HAP-1 (cell line): ENCODE results near the gene ZNHIT1.

Source experiments
- DNase-seq, 2 experiments: peaks; one replicate each; pipeline ENCODE4 v3.0.0-alpha.2; 2016 to 2020; ENCODE audit warnings: low spot score in 2 of 2
- H3K27me3 ChIP-seq: fragments of 250-450 bp; sonication (Bioruptor Pico); 2 replicates; pipeline ENCODE4 v1.5.1; 2020; ENCODE audit warnings: low read depth, mild to moderate bottlenecking, moderate library complexity
- H3K36me3 ChIP-seq: fragments of 250-450 bp; sonication (Bioruptor Pico); replicated peaks from 2 replicates; pipeline ENCODE4 v1.5.1; 2020; ENCODE audit warnings: mild to moderate bottlenecking
- H3K4me1 ChIP-seq: fragments of 250-450 bp; sonication (Bioruptor Pico); 2 replicates; pipeline ENCODE4 v1.5.1; 2020; ENCODE audit warnings: mild to moderate bottlenecking
- H3K4me3 ChIP-seq: fragments of 250-450 bp; sonication (Bioruptor Pico); 2 replicates; pipeline ENCODE4 v1.5.1; 2020; ENCODE audit warnings: mild to moderate bottlenecking, moderate library complexity
- H3K9me3 ChIP-seq: fragments of 250-450 bp; sonication (Bioruptor Pico); 2 replicates; pipeline ENCODE4 v1.5.1; 2020; ENCODE audit warnings: mild to moderate bottlenecking, moderate library complexity
- in situ Hi-C: fragments of 300-500 bp; cut with MboI; formaldehyde crosslinking; loops from 3 replicates; pipeline ENCODE4 v1.14.3; 2020; ENCODE audit warnings: low sequenced_read_pairs, inconsistent platforms, mixed read lengths

ZNHIT1 gene

GRCh38 chr7:101218236-101219125 is 516 bp downstream of the ZNHIT1 start:
- in situ Hi-C loops: no loop called here
- DNase-seq: no peak

GRCh38 chr7:101220295-101220694 is 2.3 kb downstream of the ZNHIT1 start:
- peaks cover 16% of the 10 kb centered on the region for H3K36me3 ChIP-seq
- peaks cover 8% of the 10 kb centered on the region for H3K4me1 ChIP-seq
- DNase-seq: no peak
- no peaks in the 10 kb centered on the region for H3K27me3 ChIP-seq
- no peak overlapping the region for H3K4me3 ChIP-seq
- in situ Hi-C loops: no loop called here
- H3K9me3 ChIP-seq: no peaks in the 10 kb centered on the region

More at GRCh38 chr7:101218236-101219125, 516 bp downstream of the ZNHIT1 start:
- peak overlapping the region; percentile 56 for H3K4me3 ChIP-seq
- H3K36me3 ChIP-seq: peaks cover 24% of the 10 kb centered on the region
- H3K4me1 ChIP-seq: peaks cover 8% of the 10 kb centered on the region
- H3K27me3 ChIP-seq: no peaks in the 10 kb centered on the region
- H3K9me3 ChIP-seq: no peaks in the 10 kb centered on the region

GRCh38 chr7:101222275-101222830 is 4.4 kb downstream of the ZNHIT1 start:
- no peaks in the 10 kb centered on the region for H3K27me3 ChIP-seq
- DNase-seq: no peak
- in situ Hi-C loops: no loop called here
- no peaks in the 10 kb centered on the region for H3K4me1 ChIP-seq
- no peaks in the 10 kb centered on the region for H3K9me3 ChIP-seq
- H3K36me3 ChIP-seq: peaks cover 16% of the 10 kb centered on the region
- H3K4me3 ChIP-seq: no peak overlapping the region

GRCh38 chr7:101223528-101223927 is 5.6 kb downstream of the ZNHIT1 start:
- no peak for DNase-seq
- Histone ChIP-seq H3K4me3 (no peak overlapping the region), H3K27me3 (no peaks in the 10 kb centered on the region), H3K4me1 (no peaks in the 10 kb centered on the region), H3K36me3 (peaks cover 16% of the 10 kb centered on the region), H3K9me3 (no peaks in the 10 kb centered on the region)
- in situ Hi-C loops: no loop called here

- Histone ChIP-seq H3K9me3 (no peaks in the 10 kb centered on the region), H3K27me3 (no peaks in the 10 kb centered on the region), H3K36me3 (peaks cover 16% of the 10 kb centered on the region), H3K4me3 (no peak overlapping the region), H3K4me1 (no peaks in the 10 kb centered on the region)
- DNase-seq: no peak
- in situ Hi-C loops: no loop called here
Observed at GRCh38 chr7:101225650-101226049, 7.7 kb downstream of the ZNHIT1 start.

- in situ Hi-C loops: no loop called here
- H3K4me3 ChIP-seq: no peak overlapping the region
- no peaks in the 10 kb centered on the region for H3K4me1 ChIP-seq
- DNase-seq: no peak
- H3K9me3 ChIP-seq: no peaks in the 10 kb centered on the region
- H3K36me3 ChIP-seq: peaks cover 16% of the 10 kb centered on the region
- H3K27me3 ChIP-seq: no peaks in the 10 kb centered on the region
Observed at GRCh38 chr7:101226721-101227120, 8.8 kb downstream of the ZNHIT1 start.

- in situ Hi-C loops: no loop called here
- H3K4me1 ChIP-seq: no peaks in the 10 kb centered on the region
- H3K9me3 ChIP-seq: no peaks in the 10 kb centered on the region
- no peak overlapping the region for H3K4me3 ChIP-seq
- H3K27me3 ChIP-seq: no peaks in the 10 kb centered on the region
- DNase-seq: no peak
- H3K36me3 ChIP-seq: no peaks in the 10 kb centered on the region; the same call in 1 of the 2 replicates
Observed at GRCh38 chr7:101231644-101232043, 13.7 kb downstream of the ZNHIT1 start.

- no peaks in the 10 kb centered on the region; the same call in 1 of the 2 replicates for H3K36me3 ChIP-seq
- no peaks in the 10 kb centered on the region for H3K27me3 ChIP-seq
- no peaks in the 10 kb centered on the region for H3K9me3 ChIP-seq
- no peak for DNase-seq
- in situ Hi-C loops: no loop called here
- H3K4me1 ChIP-seq: no peaks in the 10 kb centered on the region
- no peak overlapping the region for H3K4me3 ChIP-seq
Observed at GRCh38 chr7:101232141-101232850, 14.3 kb downstream of the ZNHIT1 start.

- H3K4me1 ChIP-seq: no peaks in the 10 kb centered on the region
- H3K9me3 ChIP-seq: no peaks in the 10 kb centered on the region
- DNase-seq: no peak
- no peak overlapping the region for H3K4me3 ChIP-seq
- no peaks in the 10 kb centered on the region for H3K27me3 ChIP-seq
- peaks cover 9% of the 10 kb centered on the region for H3K36me3 ChIP-seq
- in situ Hi-C loops: no loop called here
Observed at GRCh38 chr7:101233907-101234547, 16.1 kb downstream of the ZNHIT1 start.

- Histone ChIP-seq H3K4me3 (no peak overlapping the region), H3K27me3 (no peaks in the 10 kb centered on the region), H3K36me3 (peaks cover 14% of the 10 kb centered on the region), H3K9me3 (no peaks in the 10 kb centered on the region), H3K4me1 (no peaks in the 10 kb centered on the region)
- no peak for DNase-seq
- in situ Hi-C loops: no loop called here
Observed at GRCh38 chr7:101234636-101235035, 16.7 kb downstream of the ZNHIT1 start.

GRCh38 chr7:101235050-101235449 is 17.1 kb downstream of the ZNHIT1 start:
- H3K9me3 ChIP-seq: no peaks in the 10 kb centered on the region
- no peak overlapping the region for H3K4me3 ChIP-seq
- peak in 1 of 2 experiments; percentile 57 for DNase-seq
- H3K4me1 ChIP-seq: no peaks in the 10 kb centered on the region
- no peaks in the 10 kb centered on the region for H3K27me3 ChIP-seq
- in situ Hi-C loops: no loop called here
- H3K36me3 ChIP-seq: peaks cover 18% of the 10 kb centered on the region

GRCh38 chr7:101235522-101235921 is 17.6 kb downstream of the ZNHIT1 start:
- Histone ChIP-seq H3K36me3 (peaks cover 23% of the 10 kb centered on the region), H3K4me3 (no peak overlapping the region), H3K27me3 (no peaks in the 10 kb centered on the region), H3K9me3 (no peaks in the 10 kb centered on the region), H3K4me1 (no peaks in the 10 kb centered on the region)
- in situ Hi-C loops: no loop called here
- DNase-seq: no peak

- no peak overlapping the region for H3K4me3 ChIP-seq
- peaks cover 23% of the 10 kb centered on the region for H3K36me3 ChIP-seq
- DNase-seq: no peak
- H3K4me1 ChIP-seq: no peaks in the 10 kb centered on the region
- H3K9me3 ChIP-seq: no peaks in the 10 kb centered on the region
- in situ Hi-C loops: no loop called here
- no peaks in the 10 kb centered on the region for H3K27me3 ChIP-seq
Observed at GRCh38 chr7:101236292-101236835, 18.4 kb downstream of the ZNHIT1 start.
